ENCODE data around the gene SULT1C2. TPM values are rescaled to one million over a fixed set of nuclear protein-coding genes. Genes with fewer than 3 reads are reported as not detected.
"Not testable (repeated sequence)": the region's sequence is repeated elsewhere in the genome, so short reads cannot be mapped to it uniquely, and the experiment has no call there.

SULT1C2 gene
- total RNA-seq, 2 donors from 2014 or later: 5.3 to 6.1 TPM

DNA sequence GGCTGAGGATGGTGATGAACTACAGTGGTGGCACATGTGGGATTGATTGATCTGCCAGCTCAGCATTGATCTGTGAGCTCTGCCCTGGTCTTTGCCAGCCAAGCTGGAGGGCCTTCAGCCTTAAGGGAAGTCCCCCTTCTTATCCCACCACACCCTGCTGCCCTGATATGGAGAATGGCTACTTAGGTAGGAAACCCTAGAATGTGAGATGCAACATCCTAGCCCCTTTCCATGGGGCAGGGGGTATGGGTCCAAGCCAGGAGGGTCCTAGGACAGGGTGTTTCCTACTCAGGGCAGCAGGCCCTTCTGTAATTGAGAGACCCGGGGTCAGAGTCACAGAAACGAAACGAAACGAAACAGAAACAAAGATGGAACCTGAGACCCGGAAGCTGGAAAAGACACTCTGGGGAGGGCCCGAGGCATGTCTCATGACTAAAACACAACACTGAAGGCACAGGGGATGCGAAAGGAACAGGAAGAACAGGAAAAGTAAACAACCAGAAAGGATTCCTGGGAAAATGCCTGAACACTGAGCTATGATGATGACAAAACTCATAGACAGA, 16.9 kb upstream of the SULT1C2 start:
- peak; percentile 32 for DNase-seq
- Histone ChIP-seq H3K9ac (ENCODE audit: low read depth in 2 of 2, low read length in 2 of 2) (no peak overlapping the region), H3K27me3 (no peaks in the 10 kb centered on the region), H3K36me3 (no peaks in the 10 kb centered on the region), H3K27ac (peak overlapping the region; percentile 47), H3K4me3 (no peak overlapping the region), H3K4me1 (peaks cover 8% of the 10 kb centered on the region), H3K9me3 (no peaks in the 10 kb centered on the region)
- intact Hi-C loops (cut with DNase I): no loop called here
- no peak for TF ChIP-seq CTCF (IDR thresholded peaks at IDR 0.05)

DNA sequence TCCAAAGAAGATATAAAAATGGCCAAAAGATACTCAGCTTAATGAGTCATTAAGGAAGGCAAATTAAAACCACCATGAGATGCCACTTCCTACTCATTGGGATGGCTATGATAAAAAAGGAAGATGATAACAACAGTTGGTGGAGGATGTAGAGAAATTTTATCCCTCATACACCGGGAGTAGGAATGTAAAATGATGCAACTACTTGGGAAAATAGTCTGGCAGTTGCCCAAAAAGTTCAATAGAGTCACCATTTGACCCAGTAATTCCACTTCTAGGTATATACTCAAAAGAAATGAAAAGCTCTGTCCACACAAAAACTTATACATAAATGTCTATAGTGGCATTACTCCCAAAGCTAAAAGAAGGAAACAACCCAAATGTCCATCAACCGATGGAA, 10.1 kb upstream of the SULT1C2 start:
- DNase-seq: no peak
- H3K27me3 ChIP-seq: no peaks in the 10 kb centered on the region
- no peaks in the 10 kb centered on the region for H3K9me3 ChIP-seq
- H3K36me3 ChIP-seq: no peaks in the 10 kb centered on the region
- H3K27ac ChIP-seq: no peak overlapping the region
- no peaks in the 10 kb centered on the region for H3K4me1 ChIP-seq
- no peak for TF ChIP-seq CTCF (IDR thresholded peaks at IDR 0.05)
- intact Hi-C loops (cut with DNase I): no loop called here
- H3K4me3 ChIP-seq: no peak overlapping the region
- no peak overlapping the region for H3K9ac ChIP-seq (ENCODE audit: low read depth in 2 of 2, low read length in 2 of 2)

GRCh38 chr2:108279468-108279867, 9.2 kb upstream of the SULT1C2 start:
- no peak for DNase-seq
- no peak for TF ChIP-seq CTCF (IDR thresholded peaks at IDR 0.05)

DNA sequence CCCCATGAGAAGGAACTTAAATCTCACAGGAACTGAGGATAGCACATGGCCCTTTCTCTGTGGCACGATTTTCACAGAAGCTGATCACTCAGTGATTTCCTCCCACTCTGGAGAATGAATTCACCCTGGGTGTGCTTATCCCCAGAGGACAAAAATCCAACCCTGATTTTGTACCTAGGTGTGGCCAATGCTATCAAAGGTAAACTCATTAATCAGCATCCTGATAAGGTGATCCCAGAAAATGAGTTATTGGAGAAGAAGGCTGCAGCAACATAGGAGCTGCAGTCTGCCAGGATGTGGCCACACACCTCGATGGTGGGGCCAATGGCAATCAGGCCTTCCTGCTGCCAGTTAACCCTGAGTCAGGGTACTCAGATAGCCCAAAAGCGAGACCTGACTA, 8.2 kb upstream of the SULT1C2 start:
- Histone ChIP-seq H3K27me3 (no peaks in the 10 kb centered on the region), H3K4me3 (no peak overlapping the region), H3K4me1 (no peaks in the 10 kb centered on the region), H3K9ac (ENCODE audit: low read depth in 2 of 2, low read length in 2 of 2) (no peak overlapping the region), H3K36me3 (no peaks in the 10 kb centered on the region), H3K9me3 (no peaks in the 10 kb centered on the region), H3K27ac (no peak overlapping the region)
- no peak for TF ChIP-seq CTCF (IDR thresholded peaks at IDR 0.05)
- no peak for DNase-seq
- intact Hi-C loops (cut with DNase I): no loop called here

More at GRCh38 chr2:108279468-108279867, 9.2 kb upstream of the SULT1C2 start:
- Histone ChIP-seq H3K27ac (no peak overlapping the region), H3K9ac (ENCODE audit: low read depth in 2 of 2, low read length in 2 of 2) (no peak overlapping the region), H3K36me3 (no peaks in the 10 kb centered on the region), H3K4me1 (no peaks in the 10 kb centered on the region), H3K9me3 (no peaks in the 10 kb centered on the region), H3K27me3 (no peaks in the 10 kb centered on the region), H3K4me3 (no peak overlapping the region)
- intact Hi-C loops (cut with DNase I): no loop called here

DNA sequence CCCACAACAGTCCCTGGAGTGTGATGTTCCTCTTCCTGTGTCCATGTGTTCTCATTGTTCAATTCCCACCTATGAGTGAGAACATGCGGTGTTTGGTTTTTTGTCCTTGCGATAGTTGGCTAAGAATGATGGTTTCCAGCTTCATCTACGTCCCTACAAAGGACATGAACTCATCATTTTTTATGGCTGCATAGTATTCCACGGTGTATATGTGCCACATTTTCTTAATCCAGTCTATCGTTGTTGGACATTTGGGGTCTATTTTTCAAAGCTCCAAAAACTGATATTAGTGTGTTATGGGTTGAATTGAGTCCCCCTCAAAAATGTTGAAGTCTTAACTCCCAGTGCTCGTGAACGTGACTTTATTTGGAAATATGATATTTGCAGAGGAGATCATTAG, 4.1 kb upstream of the SULT1C2 start:
- H3K4me1 ChIP-seq; H3K4me3 ChIP-seq; H3K27me3 ChIP-seq; DNase-seq; H3K9me3 ChIP-seq; H3K27ac ChIP-seq; H3K36me3 ChIP-seq; H3K9ac ChIP-seq (ENCODE audit: low read depth in 2 of 2, low read length in 2 of 2); intact Hi-C loops (cut with DNase I): not testable (repeated sequence)

- TF ChIP-seq CTCF (IDR thresholded peaks at IDR 0.05): no peak
- no peaks in the 10 kb centered on the region for H3K27me3 ChIP-seq
- H3K9me3 ChIP-seq: no peaks in the 10 kb centered on the region
- H3K9ac ChIP-seq (ENCODE audit: low read depth in 2 of 2, low read length in 2 of 2): no peak overlapping the region
- no peak for DNase-seq
- intact Hi-C loops (cut with DNase I): no loop called here
- no peak overlapping the region for H3K4me3 ChIP-seq
- no peaks in the 10 kb centered on the region for H3K4me1 ChIP-seq
- H3K36me3 ChIP-seq: no peaks in the 10 kb centered on the region
- H3K27ac ChIP-seq: no peak overlapping the region
These were observed 3.1 kb upstream of the SULT1C2 start for GRCh38 chr2:108285616-108286015.

Measured in colonic mucosa (tissue), 4 donors.